ENCODE measurements around the gene PAPPA2.

Gene PAPPA2

GRCh38 chr1:176638713-176639526, 175.9 kb downstream of the PAPPA2 start:
- no peak overlapping the region for H3K27ac ChIP-seq
- TF ChIP-seq CTCF (conservative IDR thresholded peaks at IDR 0.05) (no peak), ZFX (IDR thresholded peaks at IDR 0.05) (no peak)

GRCh38 chr1:176643536-176643935, 180.6 kb downstream of the PAPPA2 start:
- TF ChIP-seq CTCF (conservative IDR thresholded peaks at IDR 0.05), result no peak
- no peak for TF ChIP-seq ZFX (IDR thresholded peaks at IDR 0.05)
- no peak overlapping the region for H3K27ac ChIP-seq

GRCh38 chr1:176648556-176648955, 185.6 kb downstream of the PAPPA2 start:
- no peak overlapping the region for H3K27ac ChIP-seq
- TF ChIP-seq ZFX (IDR thresholded peaks at IDR 0.05), result no peak
- TF ChIP-seq CTCF (conservative IDR thresholded peaks at IDR 0.05), result no peak

- no peak for TF ChIP-seq ZFX (IDR thresholded peaks at IDR 0.05)
- no peak for TF ChIP-seq CTCF (conservative IDR thresholded peaks at IDR 0.05)
- no peak overlapping the region for H3K27ac ChIP-seq
These were observed 193.5 kb downstream of the PAPPA2 start for GRCh38 chr1:176656257-176656995.

GRCh38 chr1:176669782-176670181, 206.8 kb downstream of the PAPPA2 start:
- TF ChIP-seq ZFX (IDR thresholded peaks at IDR 0.05), result no peak
- TF ChIP-seq CTCF (conservative IDR thresholded peaks at IDR 0.05), result no peak
- H3K27ac ChIP-seq, result no peak overlapping the region

GRCh38 chr1:176670853-176671252, 207.9 kb downstream of the PAPPA2 start:
- TF ChIP-seq ZFX (IDR thresholded peaks at IDR 0.05) (no peak), CTCF (conservative IDR thresholded peaks at IDR 0.05) (peak; percentile 26; the same call in 1 of the 2 replicates)
- no peak overlapping the region for H3K27ac ChIP-seq
